DLD1 (cell line): Measurements from ENCODE around the gene RAB3GAP1.
"Not testable (repeated sequence)": the region's sequence is repeated elsewhere in the genome, so short reads cannot be mapped to it uniquely, and the experiment has no call there.

ENCODE experiments used
- in situ Hi-C: cut with HindIII; loops from 2 replicates; pipeline ENCODE4 v1.10.0; 2017; ENCODE audit warnings: low sequenced_read_pairs

The RAB3GAP1 gene

GRCh38 chr2:135052997-135053474, 944 bp downstream of the RAB3GAP1 start:
- in situ Hi-C loops, result no loop called here

GRCh38 chr2:135055182-135055786, 3.2 kb downstream of the RAB3GAP1 start:
- in situ Hi-C loops, result no loop called here

- in situ Hi-C loops, result no loop called here
Observed at GRCh38 chr2:135056790-135057189, 4.7 kb downstream of the RAB3GAP1 start.

GRCh38 chr2:135059577-135059976, 7.5 kb downstream of the RAB3GAP1 start:
- in situ Hi-C loops, result no loop called here

GRCh38 chr2:135063210-135063609, 11.1 kb downstream of the RAB3GAP1 start:
- in situ Hi-C loops, result no loop called here

GRCh38 chr2:135064149-135064548, 12.1 kb downstream of the RAB3GAP1 start:
- in situ Hi-C loops, result no loop called here

GRCh38 chr2:135066710-135067109, 14.6 kb downstream of the RAB3GAP1 start:
- in situ Hi-C loops, result no loop called here

- in situ Hi-C loops, result no loop called here
Observed at GRCh38 chr2:135072125-135072997, 20.3 kb downstream of the RAB3GAP1 start.

GRCh38 chr2:135074216-135074615, 22.1 kb downstream of the RAB3GAP1 start:
- in situ Hi-C loops, result no loop called here

GRCh38 chr2:135076556-135076955, 24.5 kb downstream of the RAB3GAP1 start:
- in situ Hi-C loops, result no loop called here

GRCh38 chr2:135078417-135078816, 26.3 kb downstream of the RAB3GAP1 start:
- in situ Hi-C loops, result no loop called here

GRCh38 chr2:135086222-135086621, 34.1 kb downstream of the RAB3GAP1 start:
- in situ Hi-C loops, result no loop called here

GRCh38 chr2:135089597-135089996, 37.5 kb downstream of the RAB3GAP1 start:
- in situ Hi-C loops, result not testable (repeated sequence)

- in situ Hi-C loops, result no loop called here
Observed at GRCh38 chr2:135091681-135092080, 39.6 kb downstream of the RAB3GAP1 start.

- in situ Hi-C loops, result no loop called here
Observed at GRCh38 chr2:135093193-135093592, 41.1 kb downstream of the RAB3GAP1 start.

- in situ Hi-C loops, result no loop called here
Observed at GRCh38 chr2:135093670-135094330, 41.7 kb downstream of the RAB3GAP1 start.

GRCh38 chr2:135094508-135094907, 42.4 kb downstream of the RAB3GAP1 start:
- in situ Hi-C loops, result no loop called here

- in situ Hi-C loops, result no loop called here
Observed at GRCh38 chr2:135095591-135095990, 43.5 kb downstream of the RAB3GAP1 start.

- in situ Hi-C loops, result no loop called here
Observed at GRCh38 chr2:135096665-135097446, 44.8 kb downstream of the RAB3GAP1 start.

GRCh38 chr2:135097532-135098231, 45.6 kb downstream of the RAB3GAP1 start:
- in situ Hi-C loops, result no loop called here
